ENCODE data around the gene PPP1R12A.

DNA sequence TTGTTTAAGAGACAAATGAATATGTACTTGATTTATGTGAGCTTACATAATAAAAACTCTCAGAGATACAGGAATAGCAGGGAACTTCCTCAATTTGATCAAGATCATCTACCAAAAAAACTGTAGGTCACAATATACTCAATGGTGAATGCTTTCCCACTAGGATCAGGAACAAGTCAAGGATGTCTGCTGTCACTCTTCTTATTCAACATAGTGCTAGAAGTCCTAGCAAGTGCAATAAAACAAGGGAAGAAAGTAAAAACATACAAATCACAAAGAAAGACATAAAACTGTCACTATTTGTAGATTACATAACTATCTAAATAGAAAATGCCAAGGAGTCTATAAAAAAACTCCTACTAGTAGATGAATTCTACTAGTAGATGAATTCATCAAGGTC, 202.3 kb downstream of the PPP1R12A start:
- TF ChIP-seq, protein P1, sequence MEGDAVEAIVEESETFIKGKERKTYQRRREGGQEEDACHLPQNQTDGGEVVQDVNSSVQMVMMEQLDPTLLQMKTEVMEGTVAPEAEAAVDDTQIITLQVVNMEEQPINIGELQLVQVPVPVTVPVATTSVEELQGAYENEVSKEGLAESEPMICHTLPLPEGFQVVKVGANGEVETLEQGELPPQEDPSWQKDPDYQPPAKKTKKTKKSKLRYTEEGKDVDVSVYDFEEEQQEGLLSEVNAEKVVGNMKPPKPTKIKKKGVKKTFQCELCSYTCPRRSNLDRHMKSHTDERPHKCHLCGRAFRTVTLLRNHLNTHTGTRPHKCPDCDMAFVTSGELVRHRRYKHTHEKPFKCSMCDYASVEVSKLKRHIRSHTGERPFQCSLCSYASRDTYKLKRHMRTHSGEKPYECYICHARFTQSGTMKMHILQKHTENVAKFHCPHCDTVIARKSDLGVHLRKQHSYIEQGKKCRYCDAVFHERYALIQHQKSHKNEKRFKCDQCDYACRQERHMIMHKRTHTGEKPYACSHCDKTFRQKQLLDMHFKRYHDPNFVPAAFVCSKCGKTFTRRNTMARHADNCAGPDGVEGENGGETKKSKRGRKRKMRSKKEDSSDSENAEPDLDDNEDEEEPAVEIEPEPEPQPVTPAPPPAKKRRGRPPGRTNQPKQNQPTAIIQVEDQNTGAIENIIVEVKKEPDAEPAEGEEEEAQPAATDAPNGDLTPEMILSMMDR (IDR thresholded peaks at IDR 0.05): no peak
- no peak for TF ChIP-seq ZFX (IDR thresholded peaks at IDR 0.05; ENCODE audit: borderline replicate concordance)
